ENCODE data around the gene TRPV3. TPM values are rescaled to one million over a fixed set of nuclear protein-coding genes. Genes with fewer than 3 reads are reported as not detected.
"Not testable (repeated sequence)": the region's sequence is repeated elsewhere in the genome, so short reads cannot be mapped to it uniquely, and the experiment has no call there.

TRPV3 gene
- total RNA-seq, 1 donor from 2014 or later = 13.0 TPM

- DNase-seq (ENCODE audit: low spot score) (no peak), ATAC-seq (no peak)
- intact Hi-C loops (cut with DNase I) = no loop called here
Observed at GRCh38 chr17:3507869-3508268, 49.7 kb downstream of the TRPV3 start.

GRCh38 chr17:3507071-3507470, 50.5 kb downstream of the TRPV3 start:
- intact Hi-C loops (cut with DNase I) = no loop called here
- no peak for ATAC-seq

GRCh38 chr17:3506054-3506453, 51.6 kb downstream of the TRPV3 start:
- intact Hi-C loops (cut with DNase I) = no loop called here
- no peak for DNase-seq (ENCODE audit: low spot score)
- no peak for ATAC-seq

More at GRCh38 chr17:3507071-3507470, 50.5 kb downstream of the TRPV3 start:
- no peak for DNase-seq (ENCODE audit: low spot score)

- intact Hi-C loops (cut with DNase I) = no loop called here
- DNase-seq (ENCODE audit: low spot score) (no peak), ATAC-seq (no peak)
Observed at GRCh38 chr17:3505008-3505407, 52.6 kb downstream of the TRPV3 start.

GRCh38 chr17:3503285-3503684, 54.3 kb downstream of the TRPV3 start:
- ATAC-seq (no peak), DNase-seq (ENCODE audit: low spot score) (no peak)
- intact Hi-C loops (cut with DNase I) = no loop called here

- DNase-seq (ENCODE audit: low spot score) (no peak), ATAC-seq (peak; percentile 86)
- intact Hi-C loops (cut with DNase I) = no loop called here
Observed at GRCh38 chr17:3502466-3502865, 55.1 kb downstream of the TRPV3 start.

- ATAC-seq (no peak), DNase-seq (ENCODE audit: low spot score) (no peak)
- intact Hi-C loops (cut with DNase I) = no loop called here
Observed at GRCh38 chr17:3501344-3501743, 56.3 kb downstream of the TRPV3 start.

GRCh38 chr17:3497101-3497500, 60.5 kb downstream of the TRPV3 start:
- intact Hi-C loops (cut with DNase I) = no loop called here
- DNase-seq (ENCODE audit: low spot score) (no peak), ATAC-seq (no peak)

GRCh38 chr17:3485481-3486068, 72.0 kb downstream of the TRPV3 start:
- intact Hi-C loops (cut with DNase I) = no loop called here
- ATAC-seq (no peak), DNase-seq (ENCODE audit: low spot score) (no peak)

GRCh38 chr17:3482852-3483251, 74.8 kb downstream of the TRPV3 start:
- intact Hi-C loops (cut with DNase I) = no loop called here
- ATAC-seq (no peak), DNase-seq (ENCODE audit: low spot score) (no peak)

- ATAC-seq (no peak), DNase-seq (ENCODE audit: low spot score) (no peak)
- intact Hi-C loops (cut with DNase I) = loop anchor here (10.0 kb wide), 1 partner anchor 55 kb away; no protein-coding TSS in a partner anchor
Observed at GRCh38 chr17:3479988-3480387, 77.6 kb downstream of the TRPV3 start.

GRCh38 chr17:3475812-3476610, 81.6 kb downstream of the TRPV3 start, which contains the start of gene ASPA:
Gene ASPA, plus strand, starts transcription at chr17:3475997. Its CDS starts 163 bp downstream, at chr17:3476160.
- ATAC-seq = peak; percentile 83
- no peak for DNase-seq (ENCODE audit: low spot score)
- intact Hi-C loops (cut with DNase I) = loop anchor here (10.0 kb wide), 1 partner anchor 59 kb away; no protein-coding TSS in a partner anchor

- ATAC-seq (peak; percentile 85), DNase-seq (ENCODE audit: low spot score) (peak; percentile 66)
- intact Hi-C loops (cut with DNase I) = loop anchor here (10.0 kb wide), 1 partner anchor 60 kb away; no protein-coding TSS in a partner anchor
Observed at GRCh38 chr17:3475251-3475685, 82.3 kb downstream of the TRPV3 start.

- ATAC-seq = peak; percentile 58
- intact Hi-C loops (cut with DNase I) = loop anchor here (10.0 kb wide), 1 partner anchor 61 kb away; no protein-coding TSS in a partner anchor
- DNase-seq (ENCODE audit: low spot score) = no peak
Observed at GRCh38 chr17:3474212-3474611, 83.4 kb downstream of the TRPV3 start.

- no peak for DNase-seq (ENCODE audit: low spot score)
- no peak for ATAC-seq
- intact Hi-C loops (cut with DNase I) = loop anchor here (10.0 kb wide), 1 partner anchor 63 kb away; no protein-coding TSS in a partner anchor
Observed at GRCh38 chr17:3472137-3472536, 85.5 kb downstream of the TRPV3 start.

- no peak for DNase-seq (ENCODE audit: low spot score)
- ATAC-seq = no peak
- intact Hi-C loops (cut with DNase I) = loop anchor here (10.0 kb wide), 1 partner anchor 63 kb away; no protein-coding TSS in a partner anchor
Observed at GRCh38 chr17:3471599-3471998, 86.0 kb downstream of the TRPV3 start, which contains the start of gene SPATA22. Gene SPATA22, minus strand, starts transcription at chr17:3471819. Its CDS starts 2,494 bp downstream, at chr17:3469325.

GRCh38 chr17:3469529-3469928, 88.1 kb downstream of the TRPV3 start:
- DNase-seq (ENCODE audit: low spot score) = no peak
- ATAC-seq = no peak
- intact Hi-C loops (cut with DNase I) = no loop called here

GRCh38 chr17:3466355-3466754, 91.3 kb downstream of the TRPV3 start:
- intact Hi-C loops (cut with DNase I); ATAC-seq; DNase-seq (ENCODE audit: low spot score): not testable (repeated sequence)
